CD14-positive monocyte (primary cell): Measurements from ENCODE around the gene MED12L. TPM values are rescaled to one million over a fixed set of nuclear protein-coding genes. Genes with fewer than 3 reads are reported as not detected.

Source experiments
- DNase-seq, 3 donors: peaks; one replicate each; pipeline ENCODE4 v3.0.0-alpha.2; 2011 to 2022
- H2AFZ ChIP-seq: 2 replicates; pipeline ENCODE4 v1.6.0; 2012; ENCODE audit warnings: mild to moderate bottlenecking, low read depth, low read length, inconsistent platforms; ENCODE audit not compliant: insufficient read depth, poor library complexity, severe bottlenecking
- H3K27ac ChIP-seq, 2 donors: 1 replicate in 1 of 2; 2 replicates in 1 of 2; pipeline ENCODE4 v1.5.1; 2012 to 2013; ENCODE audit warnings: low read length in 2 of 2, control low read depth in 1 of 2, inconsistent platforms in 1 of 2, low read depth in 1 of 2, mild to moderate bottlenecking in 1 of 2
- H3K27me3 ChIP-seq, 2 donors: one replicate each; pipeline versions ENCODE4 v1.6.0 to v1.6.1; 2011 to 2013; ENCODE audit warnings: low read length in 2 of 2; ENCODE audit not compliant: control insufficient read depth in 2 of 2, insufficient read depth in 2 of 2
- H3K36me3 ChIP-seq, 2 donors: replicated peaks in 1 of 2; 1 replicate in 1 of 2; 2 replicates in 1 of 2; pipeline versions ENCODE4 v1.5.1 to v1.6.1; 2012 to 2013; ENCODE audit warnings: low read length in 2 of 2, control low read depth in 1 of 2, inconsistent platforms in 1 of 2, mild to moderate bottlenecking in 1 of 2; ENCODE audit not compliant: insufficient read depth in 2 of 2, control insufficient read depth in 1 of 2
- H3K4me1 ChIP-seq, 2 donors: 1 replicate in 1 of 2; 2 replicates in 1 of 2; pipeline versions ENCODE4 v1.5.1 to v1.6.1; 2012 to 2013; ENCODE audit warnings: low read length in 2 of 2, control low read depth in 1 of 2, inconsistent platforms in 1 of 2, mild to moderate bottlenecking in 1 of 2, moderate library complexity in 1 of 2; ENCODE audit not compliant: insufficient read depth in 2 of 2, control insufficient read depth in 1 of 2
- H3K4me2 ChIP-seq: replicated peaks from 2 replicates; pipeline ENCODE3; 2012; ENCODE audit warnings: low read length, moderate library complexity, mild to moderate bottlenecking; ENCODE audit not compliant: poor library complexity, severe bottlenecking; ENCODE audit errors: extremely low read depth
- H3K4me3 ChIP-seq, 3 experiments: fragments of 200-600 bp in 1 of 3; sonication (generic) in 1 of 3; replicated peaks in 1 of 3; 1 replicate in 2 of 3; 2 replicates in 1 of 3; pipeline ENCODE4 v1.5.1; 2011 to 2013; ENCODE audit warnings: low read length in 3 of 3, mild to moderate bottlenecking in 3 of 3, control low read depth in 2 of 3, low read depth in 2 of 3, inconsistent platforms in 1 of 3, moderate library complexity in 1 of 3
- H3K79me2 ChIP-seq: 2 replicates; pipeline ENCODE4 v1.6.0; 2012; ENCODE audit warnings: mild to moderate bottlenecking, control low read depth, inconsistent platforms, low read length, moderate library complexity; ENCODE audit not compliant: insufficient read depth
- H3K9ac ChIP-seq: 2 replicates; pipeline ENCODE4 v1.6.0; 2017; ENCODE audit warnings: low read length, mild to moderate bottlenecking; ENCODE audit not compliant: insufficient read depth, poor library complexity, severe bottlenecking
- H3K9me3 ChIP-seq, 2 donors: replicated peaks in 1 of 2; 1 replicate in 1 of 2; 2 replicates in 1 of 2; pipeline versions ENCODE4 v1.5.1 to v1.6.1; 2012 to 2013; ENCODE audit warnings: low read length in 2 of 2, control low read depth in 1 of 2; ENCODE audit not compliant: control insufficient read depth in 1 of 2, insufficient read depth in 1 of 2
- H4K20me1 ChIP-seq: 2 replicates; pipeline ENCODE4 v1.6.0; 2012; ENCODE audit warnings: mild to moderate bottlenecking, low read length, control low read depth, moderate library complexity; ENCODE audit not compliant: insufficient read depth
- H3K27ac Mint-ChIP-seq, 7 donors: one replicate each; pipeline ENCODE4 v1.8.0; 2020; ENCODE audit warnings: mild to moderate bottlenecking in 7 of 7, mixed read lengths in 7 of 7, moderate library complexity in 6 of 7, inconsistent platforms in 2 of 7
- H3K27me3 Mint-ChIP-seq, 3 donors: one replicate each; pipeline ENCODE4 v1.8.0; 2021 to 2022; ENCODE audit warnings: low read depth in 3 of 3, mild to moderate bottlenecking in 3 of 3, mixed read lengths in 3 of 3, moderate library complexity in 3 of 3, inconsistent platforms in 1 of 3
- H3K36me3 Mint-ChIP-seq, 2 donors: one replicate each; pipeline ENCODE4 v1.8.0; 2020; ENCODE audit warnings: mixed read lengths in 2 of 2, inconsistent platforms in 1 of 2, mild to moderate bottlenecking in 1 of 2
- H3K4me1 Mint-ChIP-seq: one replicate; pipeline ENCODE4 v1.8.0; 2020; ENCODE audit warnings: mild to moderate bottlenecking, mixed read lengths
- H3K4me3 Mint-ChIP-seq, 2 donors: one replicate each; pipeline ENCODE4 v1.8.0; 2020; ENCODE audit warnings: mild to moderate bottlenecking in 2 of 2, mixed read lengths in 2 of 2, moderate library complexity in 1 of 2
- H3K9me3 Mint-ChIP-seq, 7 donors: one replicate each; pipeline ENCODE4 v1.8.0; 2020 to 2022; ENCODE audit warnings: mixed read lengths in 7 of 7, mild to moderate bottlenecking in 6 of 7, moderate library complexity in 6 of 7, inconsistent platforms in 2 of 7
- WGBS: methylation state at CpG from one replicate; pipeline ENCODE4 v1.1.5; 2013; ENCODE audit warnings: missing lambda C conversion rate; ENCODE audit not compliant: insufficient coverage; 5-methylcytosine and 5-hydroxymethylcytosine counted together
- intact Hi-C, 2 donors: fragments of 100-400 bp; cut with micrococcal nuclease; formaldehyde crosslinking; loops; one replicate each; pipeline versions ENCODE4 v1.15.0 to v1.15.1; 2023
- polyA plus RNA-seq, 3 donors: library from polyadenylated mRNA; depleted of rRNA in 1 of 3; unstranded in 2 of 3; stranded (reverse) in 1 of 3; fragments of 300-500 nt in 2 of 3; fragments of >200 nt in 1 of 3; fragmentation: Illumina TruSeq in 2 of 3; gene quantifications; 1 replicate in 2 of 3; 2 replicates in 1 of 3; pipeline ENCODE4 v1.2.3, GENCODE V29; 2012 to 2021
- TF ChIP-seq, protein P1 (sequence below): fragments of 200-600 bp; IDR thresholded peaks from one replicate; pipeline ENCODE4 v1.8.0; 2022; ENCODE audit warnings: antibody characterized with exemption, mild to moderate bottlenecking

MED12L gene
- polyA plus RNA-seq, 3 donors: 0.12 to 0.29 TPM; not detected in 1

- intact Hi-C loops: no loop called here
- no peaks in the 10 kb centered on the region for H3K27me3 ChIP-seq
Observed at GRCh38 chr3:151191095-151191494, 105.6 kb downstream of the MED12L start.

GRCh38 chr3:151192545-151192944 lies 107.1 kb downstream of the MED12L start:
- Histone ChIP-seq H3K9me3 (no peaks in the 10 kb centered on the region), H4K20me1 (no peaks in the 10 kb centered on the region), H3K4me2 (no peak overlapping the region), H3K4me3 (no peak overlapping the region), H3K79me2 (no peaks in the 10 kb centered on the region), H3K27me3 (no peaks in the 10 kb centered on the region), H3K27ac (no peak overlapping the region), H3K4me1 (no peaks in the 10 kb centered on the region), H2AFZ (no peak overlapping the region), H3K36me3 (no peaks in the 10 kb centered on the region), H3K9ac (no peak overlapping the region)
- H3K27ac Mint-ChIP-seq: no peak overlapping the region
- H3K4me1 Mint-ChIP-seq: no peaks in the 10 kb centered on the region
- H3K9me3 Mint-ChIP-seq: peaks cover 0 to 2% (median 0%) of the 10 kb centered on the region in 7 donors
- DNase-seq: no peak
- peaks cover 0 to 2% (median 0%) of the 10 kb centered on the region in 3 donors for H3K27me3 Mint-ChIP-seq
- no peaks in the 10 kb centered on the region for H3K36me3 Mint-ChIP-seq
- no peak overlapping the region for H3K4me3 Mint-ChIP-seq
- intact Hi-C loops: no loop called here
- TF ChIP-seq, protein P1, sequence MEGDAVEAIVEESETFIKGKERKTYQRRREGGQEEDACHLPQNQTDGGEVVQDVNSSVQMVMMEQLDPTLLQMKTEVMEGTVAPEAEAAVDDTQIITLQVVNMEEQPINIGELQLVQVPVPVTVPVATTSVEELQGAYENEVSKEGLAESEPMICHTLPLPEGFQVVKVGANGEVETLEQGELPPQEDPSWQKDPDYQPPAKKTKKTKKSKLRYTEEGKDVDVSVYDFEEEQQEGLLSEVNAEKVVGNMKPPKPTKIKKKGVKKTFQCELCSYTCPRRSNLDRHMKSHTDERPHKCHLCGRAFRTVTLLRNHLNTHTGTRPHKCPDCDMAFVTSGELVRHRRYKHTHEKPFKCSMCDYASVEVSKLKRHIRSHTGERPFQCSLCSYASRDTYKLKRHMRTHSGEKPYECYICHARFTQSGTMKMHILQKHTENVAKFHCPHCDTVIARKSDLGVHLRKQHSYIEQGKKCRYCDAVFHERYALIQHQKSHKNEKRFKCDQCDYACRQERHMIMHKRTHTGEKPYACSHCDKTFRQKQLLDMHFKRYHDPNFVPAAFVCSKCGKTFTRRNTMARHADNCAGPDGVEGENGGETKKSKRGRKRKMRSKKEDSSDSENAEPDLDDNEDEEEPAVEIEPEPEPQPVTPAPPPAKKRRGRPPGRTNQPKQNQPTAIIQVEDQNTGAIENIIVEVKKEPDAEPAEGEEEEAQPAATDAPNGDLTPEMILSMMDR: no peak
- 100% methylated on average over 1 of the region's 6 CpGs for WGBS

More at GRCh38 chr3:151191095-151191494, 105.6 kb downstream of the MED12L start:
- H3K4me1 ChIP-seq: no peaks in the 10 kb centered on the region
- Mint-ChIP-seq H3K9me3 (peaks cover 0 to 2% (median 0%) of the 10 kb centered on the region in 7 donors), H3K4me1 (no peaks in the 10 kb centered on the region), H3K27me3 (peaks cover 0 to 2% (median 0%) of the 10 kb centered on the region in 3 donors), H3K27ac (no peak overlapping the region), H3K4me3 (no peak overlapping the region), H3K36me3 (no peaks in the 10 kb centered on the region)
- H4K20me1 ChIP-seq: no peaks in the 10 kb centered on the region
- no peak overlapping the region for H2AFZ ChIP-seq
- H3K79me2 ChIP-seq: no peaks in the 10 kb centered on the region
- H3K4me3 ChIP-seq: no peak overlapping the region
- DNase-seq: no peak
- H3K9me3 ChIP-seq: no peaks in the 10 kb centered on the region
- H3K36me3 ChIP-seq: no peaks in the 10 kb centered on the region
- H3K27ac ChIP-seq: no peak overlapping the region
- H3K4me2 ChIP-seq: no peak overlapping the region
- H3K9ac ChIP-seq: no peak overlapping the region
- no CpG with 5 or more reads among the region's 1 CpG for WGBS
- TF ChIP-seq, protein P1: no peak
